Nephron progenitor cell (in vitro differentiated cells): ENCODE results near the gene CEP131.

ENCODE experiments used
- DNase-seq: peaks from one replicate; pipeline ENCODE4 v3.0.0; 2021
- H3K27ac Mint-ChIP-seq: 2 replicates; pipeline ENCODE4 v1.8.0; 2021; ENCODE audit warnings: mild to moderate bottlenecking, moderate library complexity, mixed read lengths
- H3K27me3 Mint-ChIP-seq: 2 replicates; pipeline ENCODE4 v1.8.0; 2021; ENCODE audit warnings: mild to moderate bottlenecking, low read depth, mixed read lengths; ENCODE audit not compliant: poor library complexity
- H3K36me3 Mint-ChIP-seq: 2 replicates; pipeline ENCODE4 v1.8.0; 2021; ENCODE audit warnings: low read depth, mixed read lengths
- H3K4me1 Mint-ChIP-seq: 2 replicates; pipeline ENCODE4 v1.8.0; 2021; ENCODE audit warnings: mixed read lengths
- H3K4me3 Mint-ChIP-seq: 2 replicates; pipeline ENCODE4 v1.8.0; 2021; ENCODE audit warnings: mild to moderate bottlenecking, moderate library complexity, mixed read lengths
- H3K9me3 Mint-ChIP-seq: 2 replicates; pipeline ENCODE4 v1.8.0; 2021; ENCODE audit warnings: mild to moderate bottlenecking, moderate library complexity, mixed read lengths
- CTCF ChIP-seq: fragments of 200-600 bp; sonication (generic); IDR thresholded peaks from 2 replicates; pipeline ENCODE4 v1.5.0; 2021; ENCODE audit warnings: antibody characterized with exemption

Gene CEP131

GRCh38 chr17:81183807-81184206, 39.0 kb downstream of the CEP131 start:
- no peak for TF ChIP-seq CTCF
- Mint-ChIP-seq H3K9me3 (no peaks in the 10 kb centered on the region), H3K27ac (no peak overlapping the region), H3K27me3 (peaks cover 3% of the 10 kb centered on the region), H3K4me1 (peaks cover 17% of the 10 kb centered on the region), H3K4me3 (no peak overlapping the region), H3K36me3 (no peaks in the 10 kb centered on the region)
- no peak for DNase-seq

GRCh38 chr17:81183316-81183715, 39.4 kb downstream of the CEP131 start:
- Mint-ChIP-seq H3K27me3 (peaks cover 3% of the 10 kb centered on the region), H3K27ac (no peak overlapping the region), H3K4me1 (peaks cover 17% of the 10 kb centered on the region), H3K4me3 (no peak overlapping the region), H3K9me3 (no peaks in the 10 kb centered on the region), H3K36me3 (no peaks in the 10 kb centered on the region)
- no peak for DNase-seq
- no peak for TF ChIP-seq CTCF

- Mint-ChIP-seq H3K4me3 (no peak overlapping the region), H3K9me3 (no peaks in the 10 kb centered on the region), H3K27ac (no peak overlapping the region), H3K4me1 (peaks cover 17% of the 10 kb centered on the region), H3K27me3 (peaks cover 3% of the 10 kb centered on the region), H3K36me3 (no peaks in the 10 kb centered on the region)
- DNase-seq = no peak
- TF ChIP-seq CTCF = no peak
These were observed 40.2 kb downstream of the CEP131 start for GRCh38 chr17:81182596-81182995.

- Mint-ChIP-seq H3K36me3 (no peaks in the 10 kb centered on the region), H3K9me3 (no peaks in the 10 kb centered on the region), H3K4me1 (peaks cover 17% of the 10 kb centered on the region), H3K4me3 (no peak overlapping the region), H3K27me3 (peaks cover 3% of the 10 kb centered on the region), H3K27ac (no peak overlapping the region)
- TF ChIP-seq CTCF = no peak
- DNase-seq = no peak
These were observed 41.0 kb downstream of the CEP131 start for GRCh38 chr17:81181811-81182185.

GRCh38 chr17:81180836-81181810, 41.6 kb downstream of the CEP131 start:
- Mint-ChIP-seq H3K4me1 (peaks cover 17% of the 10 kb centered on the region), H3K4me3 (no peak overlapping the region)

More at GRCh38 chr17:81180836-81181810, 41.6 kb downstream of the CEP131 start:
- H3K27me3 Mint-ChIP-seq = peaks cover 3% of the 10 kb centered on the region
- no peak for DNase-seq
- H3K36me3 Mint-ChIP-seq = no peaks in the 10 kb centered on the region
- no peak overlapping the region for H3K27ac Mint-ChIP-seq
- H3K9me3 Mint-ChIP-seq = peaks cover 4% of the 10 kb centered on the region
- TF ChIP-seq CTCF = no peak
